GM08714 (cell line): ENCODE measurements around the gene MSGN1.

ENCODE experiments used
- H3K4me3 ChIP-seq: fragments of 200-500 bp; sonication (Bioruptor generic); 2 replicates; pipeline ENCODE4 v1.5.1; 2014; ENCODE audit warnings: mild to moderate bottlenecking, low read length, inconsistent platforms
- ZNF274 ChIP-seq: IDR thresholded peaks from 2 replicates; pipeline ENCODE4 v1.6.1; 2012; ENCODE audit warnings: mild to moderate bottlenecking, low read depth, low read length

The MSGN1 gene

DNA sequence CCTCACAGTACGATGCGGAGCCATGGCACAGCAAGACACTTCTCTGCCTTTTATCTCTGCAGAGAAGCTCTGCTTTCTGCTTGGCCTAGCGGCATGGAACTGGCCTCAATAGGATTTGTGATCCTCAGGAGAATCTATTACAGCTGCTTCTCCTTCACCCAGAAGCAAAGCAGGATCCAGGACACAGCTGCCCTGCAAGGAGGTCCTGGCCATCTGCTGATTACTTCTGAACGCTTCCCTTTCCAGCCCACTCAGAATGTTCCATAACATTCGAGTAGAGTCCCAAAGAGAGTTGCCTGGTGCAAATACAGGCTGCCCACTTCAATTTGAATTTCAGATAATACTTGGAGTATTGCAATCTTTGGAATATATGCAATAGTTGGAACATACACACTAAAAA lies 33.0 kb downstream of the MSGN1 start:
- no peak overlapping the region for H3K4me3 ChIP-seq
- no peak for TF ChIP-seq ZNF274

- TF ChIP-seq ZNF274 = no peak
- H3K4me3 ChIP-seq = no peak overlapping the region
These were observed 33.9 kb downstream of the MSGN1 start for GRCh38 chr2:17850151-17850550.

DNA sequence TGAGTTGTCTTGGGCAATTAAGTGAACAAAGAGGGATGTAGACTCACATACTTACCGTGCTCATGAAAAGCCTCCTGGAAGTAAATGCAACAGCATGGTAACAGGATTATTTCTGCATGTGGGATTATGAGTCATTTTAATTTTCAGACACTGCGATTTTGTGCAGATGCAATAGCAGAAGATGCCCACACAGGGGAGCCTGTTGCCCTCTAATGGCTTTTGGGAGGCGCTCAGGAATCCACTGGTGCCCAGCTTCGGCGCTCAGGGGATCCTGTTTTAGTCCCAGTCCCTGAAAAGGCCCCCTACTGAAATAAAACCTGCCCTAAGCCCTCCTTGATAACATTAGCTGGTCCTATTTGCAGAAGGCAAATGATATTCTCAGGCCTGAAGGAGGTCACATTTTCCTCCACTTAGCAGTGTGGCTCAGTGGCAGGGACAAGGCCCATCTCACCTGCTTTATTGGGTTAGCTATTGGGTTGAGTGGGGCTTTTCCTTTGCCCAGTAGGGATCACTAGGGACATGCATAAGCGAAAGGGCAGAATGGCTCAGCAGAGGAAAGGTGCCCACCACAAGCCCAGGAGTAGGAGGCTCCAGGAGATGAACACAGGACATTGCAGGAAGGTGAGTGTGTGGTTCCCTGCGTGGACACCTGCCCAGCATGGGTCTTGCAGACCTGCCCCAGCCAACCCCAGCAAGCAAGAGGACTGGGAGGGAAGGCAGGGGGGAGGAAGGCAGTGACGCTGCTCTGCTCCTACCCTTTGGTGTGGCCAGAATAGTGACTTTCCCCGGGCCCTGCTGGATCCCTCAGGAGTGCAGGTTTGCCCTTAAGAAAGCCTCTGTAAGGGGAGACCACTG lies 35.7 kb downstream of the MSGN1 start:
- TF ChIP-seq ZNF274 = no peak

GRCh38 chr2:17853799-17854198 lies 37.5 kb downstream of the MSGN1 start:
- H3K4me3 ChIP-seq = no peak overlapping the region
- no peak for TF ChIP-seq ZNF274

More for the DNA sequence above, 35.7 kb downstream of the MSGN1 start:
- no peak overlapping the region for H3K4me3 ChIP-seq

DNA sequence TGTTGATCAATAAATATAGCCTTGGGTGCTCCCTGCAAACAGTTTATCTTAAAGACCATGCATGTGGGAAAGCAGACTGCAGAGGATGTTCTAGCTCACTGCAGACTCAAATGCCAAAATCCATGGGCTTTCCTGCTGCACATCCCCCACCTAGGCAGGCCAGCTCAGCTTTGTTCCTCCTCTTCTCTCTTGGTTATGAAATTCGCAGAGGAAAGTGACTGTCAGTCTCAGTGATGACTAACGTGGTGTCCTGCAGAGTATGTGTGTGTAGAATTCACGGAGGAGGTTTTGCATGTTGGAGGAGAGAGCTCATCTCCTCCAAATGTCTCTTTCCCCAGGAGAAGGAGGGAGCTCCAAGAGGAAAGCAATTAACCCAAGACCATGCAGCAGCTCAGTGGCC lies 40.8 kb downstream of the MSGN1 start:
- no peak overlapping the region for H3K4me3 ChIP-seq
- TF ChIP-seq ZNF274 = no peak

DNA sequence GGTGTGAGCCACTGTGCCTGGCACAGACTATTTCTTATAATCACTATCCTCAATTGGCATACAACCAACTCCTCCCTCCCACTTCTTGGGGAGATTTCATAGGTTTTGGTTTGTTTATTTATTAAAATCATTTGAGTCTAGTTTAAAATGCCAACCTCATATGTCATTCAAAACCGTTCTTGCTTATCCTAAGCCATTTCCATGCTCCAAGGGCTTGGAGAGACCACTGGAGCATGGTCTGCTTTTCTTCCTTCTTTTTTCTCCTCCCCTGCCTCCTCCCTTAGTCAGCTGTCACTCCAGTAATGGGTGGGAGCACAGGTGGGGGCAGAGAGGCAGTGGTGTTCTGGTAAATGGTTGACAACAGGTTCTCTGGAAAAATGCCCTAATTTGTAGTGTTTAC lies 41.8 kb downstream of the MSGN1 start:
- TF ChIP-seq ZNF274 = no peak
- H3K4me3 ChIP-seq = no peak overlapping the region

GRCh38 chr2:17863539-17863938 lies 47.3 kb downstream of the MSGN1 start:
- no peak overlapping the region for H3K4me3 ChIP-seq
- no peak for TF ChIP-seq ZNF274

DNA sequence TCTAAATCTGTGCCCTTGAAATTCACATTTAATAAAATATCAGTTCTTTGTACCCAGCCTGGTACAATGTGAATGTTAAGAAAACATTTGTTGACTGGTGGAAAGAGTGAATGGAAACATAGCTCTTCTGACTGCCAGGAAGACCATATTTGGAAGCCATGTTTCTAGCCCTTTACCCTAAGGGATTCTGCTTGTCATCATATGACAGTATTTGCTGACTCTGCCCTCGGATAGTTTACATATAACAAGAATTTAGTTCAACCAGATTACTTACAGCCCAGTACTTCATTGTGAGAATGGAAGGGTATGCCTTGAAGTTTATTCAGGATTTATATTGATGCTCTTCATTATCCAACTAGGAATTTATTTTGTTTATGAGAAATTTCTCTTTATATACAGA lies 48.4 kb downstream of the MSGN1 start:
- TF ChIP-seq ZNF274 = no peak
- H3K4me3 ChIP-seq = no peak overlapping the region

- no peak for TF ChIP-seq ZNF274
- H3K4me3 ChIP-seq = no peak overlapping the region
These were observed 50.9 kb downstream of the MSGN1 start for GRCh38 chr2:17867133-17867532.
